ES-I3 (cell line): ENCODE measurements around the gene HTATSF1.

ENCODE experiments used
- H3K36me3 ChIP-seq: 2 replicates; pipeline ENCODE4 v1.6.1; 2013; ENCODE audit warnings: mild to moderate bottlenecking, low read length, control low read depth, moderate library complexity; ENCODE audit not compliant: insufficient read depth
- H3K4me1 ChIP-seq: 2 replicates; pipeline ENCODE4 v1.6.1; 2013; ENCODE audit warnings: mild to moderate bottlenecking, control low read depth, low read length; ENCODE audit not compliant: insufficient read depth
- H3K9ac ChIP-seq: 2 replicates; pipeline ENCODE4 v1.6.1; 2013; ENCODE audit warnings: low read depth, mild to moderate bottlenecking, low read length, moderate library complexity
- H3K9me3 ChIP-seq: 2 replicates; pipeline ENCODE4 v1.6.1; 2013; ENCODE audit warnings: mild to moderate bottlenecking, low read length, moderate library complexity; ENCODE audit not compliant: control insufficient read depth, insufficient read depth

HTATSF1 gene

DNA sequence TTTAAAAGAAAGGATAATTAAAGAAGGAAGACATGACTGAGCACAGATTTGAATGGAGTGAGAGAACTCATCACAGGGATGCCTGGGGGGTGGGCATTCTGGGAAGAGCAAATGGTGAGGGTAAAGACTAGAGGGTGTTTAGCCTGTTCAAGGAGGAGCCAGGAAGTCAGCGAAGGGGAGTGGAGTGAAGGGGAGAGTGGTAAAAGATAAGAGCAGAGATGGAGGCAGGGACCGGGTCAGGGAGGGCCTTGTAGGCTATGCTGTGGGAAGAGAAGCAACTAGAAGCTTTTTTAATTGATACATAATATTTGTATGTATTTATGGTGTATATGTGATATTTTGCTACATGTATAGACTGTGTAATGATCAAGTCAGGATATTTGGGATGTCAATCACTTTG, 32.4 kb downstream of the HTATSF1 start:
- no peaks in the 10 kb centered on the region for H3K9me3 ChIP-seq
- H3K36me3 ChIP-seq, result no peaks in the 10 kb centered on the region
- H3K9ac ChIP-seq, result no peak overlapping the region
- H3K4me1 ChIP-seq, result no peaks in the 10 kb centered on the region

DNA sequence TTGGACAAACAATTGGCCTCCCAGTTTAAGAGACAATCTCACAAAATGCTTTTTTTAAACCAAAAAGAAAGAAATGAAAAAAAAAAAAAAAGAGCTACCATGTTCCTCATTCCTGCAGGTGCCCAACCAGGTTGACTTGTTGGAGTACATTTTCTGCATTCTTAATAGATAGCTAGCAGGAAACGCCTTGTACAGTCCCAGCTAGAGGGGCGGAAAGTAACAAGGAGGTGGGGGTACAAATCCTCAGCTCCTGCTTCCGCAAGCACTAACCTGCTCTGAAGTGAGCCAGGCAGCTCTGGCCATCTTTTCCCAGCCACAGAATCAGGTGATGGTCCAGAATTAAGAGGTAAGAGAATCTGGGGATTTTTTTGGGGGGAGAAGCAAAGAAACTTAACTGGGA, 34.6 kb downstream of the HTATSF1 start, which contains the start of gene VGLL1:
TSS of gene VGLL1 (plus strand) at position 265 of the 400 bp plus-strand sequence. CDS start 3,806 bp downstream, outside the sequence.
- Histone ChIP-seq H3K4me1 (no peaks in the 10 kb centered on the region), H3K36me3 (no peaks in the 10 kb centered on the region), H3K9me3 (no peaks in the 10 kb centered on the region), H3K9ac (no peak within 1 kb of the TSS)

DNA sequence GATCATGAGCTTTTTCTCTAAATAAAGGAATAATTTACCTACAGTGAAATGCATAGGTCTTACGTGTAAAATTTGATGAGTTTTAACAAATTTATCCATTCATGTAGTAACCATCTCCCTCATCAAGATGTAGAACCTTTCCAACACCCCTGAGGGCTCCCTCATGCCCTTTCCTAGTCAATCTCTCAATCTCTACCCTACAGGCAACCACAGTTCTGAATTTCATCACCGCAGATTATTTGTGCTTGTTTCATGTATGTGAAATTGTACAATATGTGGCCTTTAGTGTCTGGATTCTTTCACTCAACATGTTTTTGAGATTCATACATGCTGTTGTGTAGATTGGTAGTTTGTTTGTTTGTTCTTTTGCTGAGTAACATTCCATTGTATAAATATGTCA, 36.7 kb downstream of the HTATSF1 start:
- Histone ChIP-seq H3K9ac (no peak overlapping the region), H3K4me1 (no peaks in the 10 kb centered on the region), H3K9me3 (no peaks in the 10 kb centered on the region), H3K36me3 (no peaks in the 10 kb centered on the region)

DNA sequence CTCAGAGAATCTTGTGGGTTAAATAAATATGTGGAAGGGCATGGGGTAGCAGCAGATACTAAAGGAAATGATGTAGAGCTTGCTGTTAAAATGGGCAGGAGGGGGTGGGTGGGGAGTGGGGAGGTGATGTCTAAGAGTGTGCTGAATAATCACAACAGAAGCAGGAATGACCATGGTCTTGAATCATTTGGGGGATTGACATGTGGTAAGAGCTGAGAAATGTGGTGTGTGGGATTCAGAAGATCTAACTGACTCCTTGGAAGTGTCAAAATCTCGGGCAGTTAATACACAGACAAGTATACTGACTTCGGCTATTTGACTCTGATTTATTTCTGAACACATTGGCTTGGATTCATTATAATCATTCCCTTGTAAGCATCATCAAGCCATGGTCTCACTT, 41.4 kb downstream of the HTATSF1 start:
- Histone ChIP-seq H3K9ac (no peak overlapping the region), H3K4me1 (no peaks in the 10 kb centered on the region), H3K36me3 (no peaks in the 10 kb centered on the region), H3K9me3 (no peaks in the 10 kb centered on the region)

DNA sequence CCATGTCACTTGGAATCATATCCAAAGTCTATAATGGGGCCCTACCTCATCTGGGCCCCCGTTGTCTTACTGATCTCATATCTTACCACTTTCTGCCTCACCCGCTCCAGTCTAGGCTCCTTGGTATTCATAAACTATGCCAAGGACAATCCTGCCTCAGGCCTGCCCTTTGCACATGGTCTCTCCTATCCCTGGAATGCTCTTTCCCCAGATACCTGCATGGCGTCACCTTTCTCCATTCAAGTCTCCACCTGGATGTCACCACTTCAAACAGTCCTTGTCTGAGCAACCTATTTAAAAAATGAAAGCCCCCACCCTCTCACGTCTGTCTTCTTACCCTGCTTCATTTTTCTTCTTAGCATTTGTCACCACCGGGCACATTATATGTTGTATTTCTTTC, 42.8 kb downstream of the HTATSF1 start:
- H3K36me3 ChIP-seq, result no peaks in the 10 kb centered on the region
- no peaks in the 10 kb centered on the region for H3K4me1 ChIP-seq
- no peaks in the 10 kb centered on the region for H3K9me3 ChIP-seq
- H3K9ac ChIP-seq, result no peak overlapping the region

DNA sequence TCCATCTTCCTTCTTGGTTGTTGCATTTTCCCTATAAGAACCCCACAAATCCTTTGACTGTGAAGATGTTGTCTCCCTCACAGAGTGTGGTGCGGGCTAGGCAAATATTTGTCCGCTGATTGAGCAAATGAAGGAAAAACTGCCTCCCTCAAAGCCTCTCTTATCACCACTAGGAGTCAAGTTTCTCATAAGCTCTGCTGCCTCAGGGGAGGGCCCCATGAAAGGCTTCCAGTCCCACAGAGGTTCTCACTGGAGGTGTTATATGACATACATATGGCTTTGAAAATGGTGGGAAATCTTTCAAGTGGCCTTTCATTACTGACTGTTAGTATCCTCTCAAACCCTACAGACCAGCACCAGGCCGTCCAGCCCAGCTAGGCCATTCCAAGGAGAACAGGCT, 43.9 kb downstream of the HTATSF1 start:
- no peaks in the 10 kb centered on the region for H3K36me3 ChIP-seq
- H3K4me1 ChIP-seq, result no peaks in the 10 kb centered on the region
- H3K9me3 ChIP-seq, result no peaks in the 10 kb centered on the region
- no peak overlapping the region for H3K9ac ChIP-seq

DNA sequence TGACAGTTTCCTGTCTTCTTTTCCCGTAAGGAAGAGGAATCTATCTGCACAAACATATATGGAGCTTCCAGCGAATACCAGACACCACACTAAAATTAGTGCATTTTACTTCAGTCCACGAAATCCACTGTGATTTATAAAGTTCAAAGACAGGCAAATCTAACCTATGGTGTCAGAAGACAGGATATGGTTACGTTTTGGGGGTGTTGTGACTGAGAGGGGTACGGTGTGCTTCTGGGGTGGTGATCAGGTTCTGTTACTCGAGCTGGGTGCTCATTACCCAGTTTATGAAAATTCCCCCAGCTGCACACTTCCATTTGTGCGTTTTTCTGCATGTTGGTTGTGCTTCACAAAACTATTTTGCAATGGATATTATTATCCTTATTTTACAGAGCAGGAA, 44.9 kb downstream of the HTATSF1 start:
- Histone ChIP-seq H3K9ac (no peak overlapping the region), H3K36me3 (no peaks in the 10 kb centered on the region), H3K9me3 (no peaks in the 10 kb centered on the region), H3K4me1 (no peaks in the 10 kb centered on the region)

DNA sequence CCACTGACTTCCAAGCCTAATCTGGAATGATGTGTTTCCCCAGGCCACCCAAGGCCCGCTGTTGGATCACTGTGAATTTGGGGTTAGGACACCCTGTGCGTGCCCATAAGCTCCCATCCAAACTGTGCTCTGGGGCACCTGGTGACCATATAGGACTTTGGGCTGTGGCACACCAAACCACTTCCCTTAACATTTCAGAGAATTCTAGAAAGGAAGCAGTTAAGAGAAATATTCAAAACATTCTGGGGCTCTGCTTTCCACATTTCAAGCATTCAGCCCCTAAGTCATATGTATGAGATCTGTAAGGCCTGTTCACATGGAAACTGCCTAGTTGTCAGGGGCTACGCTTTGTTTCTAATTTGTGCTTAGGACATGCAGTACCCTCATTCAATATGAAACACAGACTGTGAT, 49.0 kb downstream of the HTATSF1 start:
- H3K4me1 ChIP-seq, result no peaks in the 10 kb centered on the region
- H3K9ac ChIP-seq, result no peak overlapping the region
- H3K36me3 ChIP-seq, result no peaks in the 10 kb centered on the region
- no peaks in the 10 kb centered on the region for H3K9me3 ChIP-seq

DNA sequence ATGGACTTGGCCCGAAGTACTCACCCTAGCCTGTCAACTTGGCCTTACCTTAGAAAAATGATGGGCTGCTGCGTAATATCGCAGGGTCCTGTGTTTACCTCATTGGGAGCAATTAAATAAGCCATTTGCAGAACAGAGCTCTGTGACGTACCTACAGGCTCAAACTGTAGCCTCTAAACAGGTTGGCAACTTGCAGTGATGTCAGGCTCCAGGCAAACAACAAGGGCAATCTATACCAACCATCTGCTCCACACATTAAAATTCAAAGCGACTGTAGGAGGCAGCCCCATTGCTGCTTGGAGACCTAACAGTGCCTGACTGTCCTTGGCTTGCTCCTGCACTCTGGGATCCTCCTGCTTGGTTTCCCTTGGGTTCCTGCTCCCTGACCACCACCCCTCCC, 51.8 kb downstream of the HTATSF1 start:
- Histone ChIP-seq H3K9me3 (no peaks in the 10 kb centered on the region), H3K4me1 (no peaks in the 10 kb centered on the region), H3K9ac (no peak overlapping the region), H3K36me3 (no peaks in the 10 kb centered on the region)

DNA sequence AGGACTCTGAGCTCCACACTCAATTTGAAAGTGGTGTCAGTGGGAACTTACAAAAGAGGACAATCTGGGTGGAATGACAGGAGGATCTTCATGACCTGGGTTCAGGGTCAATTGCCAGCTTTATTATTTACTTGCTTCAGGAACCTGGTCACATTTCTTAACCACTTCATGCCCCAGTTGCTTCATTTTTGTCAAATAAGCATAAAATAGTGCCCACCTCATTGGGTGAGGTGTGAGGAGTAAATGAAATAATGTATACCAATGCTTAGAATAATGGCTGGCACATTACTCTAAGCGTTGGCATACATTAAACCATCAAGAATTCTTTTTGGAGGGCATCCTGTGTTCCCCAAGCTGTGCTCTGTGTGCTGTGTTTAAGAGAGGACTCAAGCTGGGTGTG, 54.0 kb downstream of the HTATSF1 start:
- H3K4me1 ChIP-seq, result no peaks in the 10 kb centered on the region
- no peaks in the 10 kb centered on the region for H3K36me3 ChIP-seq
- no peak overlapping the region for H3K9ac ChIP-seq
- H3K9me3 ChIP-seq, result no peaks in the 10 kb centered on the region

DNA sequence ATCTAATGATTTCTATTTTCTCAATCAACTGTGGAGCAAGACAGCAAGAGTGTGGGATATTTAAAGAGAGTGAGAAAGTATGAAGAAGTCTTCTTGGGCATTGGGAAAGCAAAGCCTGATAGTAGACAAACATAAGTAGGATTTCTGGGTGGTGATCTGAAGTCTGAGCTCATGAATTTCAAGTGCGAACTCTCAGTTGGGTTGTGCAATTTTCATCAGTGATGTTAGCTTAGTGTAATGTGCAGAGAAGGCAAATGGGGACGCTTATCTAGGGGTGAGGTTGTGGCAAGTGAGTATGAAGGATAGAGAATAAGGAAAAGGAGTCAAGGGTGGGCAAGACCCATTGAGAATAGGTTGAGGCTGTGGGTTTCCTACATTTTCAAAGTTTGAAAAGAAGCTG, 58.3 kb downstream of the HTATSF1 start:
- H3K4me1 ChIP-seq, result no peaks in the 10 kb centered on the region
- H3K36me3 ChIP-seq, result no peaks in the 10 kb centered on the region
- H3K9me3 ChIP-seq, result no peaks in the 10 kb centered on the region
- H3K9ac ChIP-seq, result no peak overlapping the region
